ENCODE measurements around the gene SLC10A7. TPM values are rescaled to one million over a fixed set of nuclear protein-coding genes. Genes with fewer than 3 reads are reported as not detected.

Gene SLC10A7
- polyA plus RNA-seq, 1 donor (not counting 4 experiments of a cell fraction or from before 2014, with no cell fraction given): 12.7 TPM

DNA sequence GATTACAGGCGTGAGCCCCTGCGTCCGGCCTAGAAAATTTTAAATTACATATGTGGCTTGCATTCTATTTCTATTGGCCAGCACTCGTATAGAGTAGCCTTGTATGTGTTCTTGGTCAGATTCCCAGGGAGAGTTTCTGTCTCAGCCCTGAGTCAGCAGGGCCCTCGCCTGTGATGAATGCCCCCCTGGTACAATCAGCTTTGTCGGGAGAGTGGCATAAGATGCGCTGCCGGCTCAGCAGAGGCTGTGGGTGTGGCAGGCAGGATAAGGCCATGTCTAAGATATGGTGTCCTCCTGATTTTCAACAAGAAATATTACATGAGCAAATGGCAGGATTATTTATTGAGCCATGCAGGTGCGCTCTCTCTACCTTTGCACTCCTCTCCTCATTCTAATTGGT lies 309.0 kb downstream of the SLC10A7 start:
- no peak overlapping the region for H2AFZ ChIP-seq (ENCODE audit: control insufficient read depth, low read length)
- no peak overlapping the region for H3K27ac ChIP-seq (ENCODE audit: control insufficient read depth, insufficient read depth, low read length)
- H3K9ac ChIP-seq (ENCODE audit: control insufficient read depth, extremely low read depth, insufficient read depth, low read length): no peak overlapping the region
- no peaks in the 10 kb centered on the region for H3K4me1 ChIP-seq (ENCODE audit: control insufficient read depth, extremely low read depth, insufficient read depth, low read length)
- no peaks in the 10 kb centered on the region for H3K27me3 ChIP-seq (ENCODE audit: control insufficient read depth, extremely low read depth, insufficient read depth, low read length)
- dilution Hi-C loops (cut with MboI; ENCODE audit: extremely low pct_ligation_motif_present, low sequenced_read_pairs): no loop called here
- FAIRE-seq: no peak
- DNase-seq (ENCODE audit: low read depth, low spot score): no peak
- H4K20me1 ChIP-seq (ENCODE audit: control insufficient read depth, extremely low read depth, insufficient read depth, low read length): no peaks in the 10 kb centered on the region
- no peak for TF ChIP-seq EZH2 (IDR thresholded peaks at IDR 0.05; ENCODE audit: low read length)
- TF ChIP-seq, protein P1, sequence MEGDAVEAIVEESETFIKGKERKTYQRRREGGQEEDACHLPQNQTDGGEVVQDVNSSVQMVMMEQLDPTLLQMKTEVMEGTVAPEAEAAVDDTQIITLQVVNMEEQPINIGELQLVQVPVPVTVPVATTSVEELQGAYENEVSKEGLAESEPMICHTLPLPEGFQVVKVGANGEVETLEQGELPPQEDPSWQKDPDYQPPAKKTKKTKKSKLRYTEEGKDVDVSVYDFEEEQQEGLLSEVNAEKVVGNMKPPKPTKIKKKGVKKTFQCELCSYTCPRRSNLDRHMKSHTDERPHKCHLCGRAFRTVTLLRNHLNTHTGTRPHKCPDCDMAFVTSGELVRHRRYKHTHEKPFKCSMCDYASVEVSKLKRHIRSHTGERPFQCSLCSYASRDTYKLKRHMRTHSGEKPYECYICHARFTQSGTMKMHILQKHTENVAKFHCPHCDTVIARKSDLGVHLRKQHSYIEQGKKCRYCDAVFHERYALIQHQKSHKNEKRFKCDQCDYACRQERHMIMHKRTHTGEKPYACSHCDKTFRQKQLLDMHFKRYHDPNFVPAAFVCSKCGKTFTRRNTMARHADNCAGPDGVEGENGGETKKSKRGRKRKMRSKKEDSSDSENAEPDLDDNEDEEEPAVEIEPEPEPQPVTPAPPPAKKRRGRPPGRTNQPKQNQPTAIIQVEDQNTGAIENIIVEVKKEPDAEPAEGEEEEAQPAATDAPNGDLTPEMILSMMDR (optimal IDR thresholded peaks at IDR 0.05 in 1 of 3, IDR thresholded peaks at IDR 0.05 in 1 of 3, conservative IDR thresholded peaks at IDR 0.05 in 1 of 3; ENCODE audit: extremely low read depth in 1 of 3, insufficient read depth in 2 of 3, low read length in 3 of 3): no peak
- no peaks in the 10 kb centered on the region for H3K79me2 ChIP-seq (ENCODE audit: control insufficient read depth, insufficient read depth, low read length)
- no peaks in the 10 kb centered on the region for H3K36me3 ChIP-seq (ENCODE audit: control insufficient read depth in 2 of 2, extremely low read depth in 1 of 2, insufficient read depth in 2 of 2, low read length in 2 of 2)
- no peaks in the 10 kb centered on the region for H3K9me3 ChIP-seq (ENCODE audit: control insufficient read depth, low read depth, low read length)
- no peak overlapping the region for H3K4me2 ChIP-seq (ENCODE audit: control insufficient read depth, extremely low read depth, insufficient read depth, low read depth, low read length)
- H3K4me3 ChIP-seq (ENCODE audit: control insufficient read depth in 2 of 3, extremely low read depth in 1 of 3, insufficient read depth in 2 of 3, low read depth in 1 of 3, low read length in 3 of 3): no peak overlapping the region
- no peaks in the 10 kb centered on the region for H3K9me1 ChIP-seq (ENCODE audit: control insufficient read depth, extremely low read depth, insufficient read depth, low read length)

DNA sequence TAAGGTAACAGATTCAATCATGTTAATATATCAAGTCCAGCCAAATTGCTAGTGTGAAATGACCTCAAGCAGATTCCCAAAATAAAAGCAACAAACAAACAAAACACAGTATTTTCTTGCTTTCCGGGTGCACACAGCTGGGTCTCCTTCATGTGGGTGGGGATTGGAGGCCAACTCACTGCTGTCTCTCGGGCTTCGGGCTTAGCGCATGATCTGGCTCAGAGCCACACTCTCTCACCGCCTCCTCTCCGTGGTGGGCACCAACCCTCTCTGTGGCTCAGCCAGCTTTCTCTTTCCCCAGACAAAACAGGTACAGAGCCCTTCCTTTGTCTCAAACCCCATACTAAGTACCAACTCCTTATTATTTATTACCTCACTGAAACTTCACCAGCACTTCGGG lies 310.3 kb downstream of the SLC10A7 start:
- no peaks in the 10 kb centered on the region for H3K9me3 ChIP-seq (ENCODE audit: control insufficient read depth, low read depth, low read length)
- H3K79me2 ChIP-seq (ENCODE audit: control insufficient read depth, insufficient read depth, low read length): no peaks in the 10 kb centered on the region
- no peak overlapping the region for H3K4me2 ChIP-seq (ENCODE audit: control insufficient read depth, extremely low read depth, insufficient read depth, low read depth, low read length)
- FAIRE-seq (no peak), DNase-seq (ENCODE audit: low read depth, low spot score) (no peak)
- no peaks in the 10 kb centered on the region for H3K4me1 ChIP-seq (ENCODE audit: control insufficient read depth, extremely low read depth, insufficient read depth, low read length)
- no peak overlapping the region for H3K27ac ChIP-seq (ENCODE audit: control insufficient read depth, insufficient read depth, low read length)
- no peaks in the 10 kb centered on the region for H3K36me3 ChIP-seq (ENCODE audit: control insufficient read depth in 2 of 2, extremely low read depth in 1 of 2, insufficient read depth in 2 of 2, low read length in 2 of 2)
- no peak overlapping the region for H2AFZ ChIP-seq (ENCODE audit: control insufficient read depth, low read length)
- no peaks in the 10 kb centered on the region for H4K20me1 ChIP-seq (ENCODE audit: control insufficient read depth, extremely low read depth, insufficient read depth, low read length)
- dilution Hi-C loops (cut with MboI; ENCODE audit: extremely low pct_ligation_motif_present, low sequenced_read_pairs): no loop called here
- H3K9ac ChIP-seq (ENCODE audit: control insufficient read depth, extremely low read depth, insufficient read depth, low read length): no peak overlapping the region
- no peak overlapping the region for H3K4me3 ChIP-seq (ENCODE audit: control insufficient read depth in 2 of 3, extremely low read depth in 1 of 3, insufficient read depth in 2 of 3, low read depth in 1 of 3, low read length in 3 of 3)
- H3K27me3 ChIP-seq (ENCODE audit: control insufficient read depth, extremely low read depth, insufficient read depth, low read length): no peaks in the 10 kb centered on the region
- TF ChIP-seq, protein P1 (optimal IDR thresholded peaks at IDR 0.05 in 1 of 3, IDR thresholded peaks at IDR 0.05 in 1 of 3, conservative IDR thresholded peaks at IDR 0.05 in 1 of 3; ENCODE audit: extremely low read depth in 1 of 3, insufficient read depth in 2 of 3, low read length in 3 of 3): no peak
- TF ChIP-seq EZH2 (IDR thresholded peaks at IDR 0.05; ENCODE audit: low read length): no peak
- no peaks in the 10 kb centered on the region for H3K9me1 ChIP-seq (ENCODE audit: control insufficient read depth, extremely low read depth, insufficient read depth, low read length)

Data from keratinocyte (primary cell).